Ovary (tissue), 9 donors: Measurements from ENCODE around the gene DEPDC4. TPM values are rescaled to one million over a fixed set of nuclear protein-coding genes. Genes with fewer than 3 reads are reported as not detected.

Experiments
- DNase-seq, 5 donors: peaks; one replicate each; pipeline ENCODE4 v3.0.0-alpha.2; 2019 to 2020
- H3K27ac ChIP-seq, 2 donors: fragments of 200-600 bp; one replicate each; pipeline versions ENCODE4 v1.5.1 to v1.8.0; 2019 to 2022
- H3K27me3 ChIP-seq: fragments of 200-600 bp; one replicate; pipeline ENCODE4 v1.8.0; 2022
- H3K36me3 ChIP-seq: fragments of 200-600 bp; sonication (generic); one replicate; pipeline ENCODE4 v1.5.1; 2019
- H3K4me1 ChIP-seq: one replicate; pipeline ENCODE4 v1.8.1; 2013; ENCODE audit warnings: mild to moderate bottlenecking, moderate library complexity; ENCODE audit not compliant: insufficient read depth
- H3K4me3 ChIP-seq: fragments of 200-600 bp; sonication (generic); one replicate; pipeline ENCODE4 v1.5.1; 2017
- H3K9me3 ChIP-seq, 2 donors: fragments of 200-600 bp in 1 of 2; sonication (generic) in 1 of 2; one replicate each; pipeline versions ENCODE4 v1.5.1 to v1.8.1; 2013 to 2019; ENCODE audit warnings: mild to moderate bottlenecking in 1 of 2, moderate library complexity in 1 of 2
- EP300 ChIP-seq: sonication (generic); formaldehyde crosslinking; IDR thresholded peaks from one replicate; pipeline ENCODE4 v1.6.1; 2017; ENCODE audit warnings: antibody characterized with exemption
- POLR2A ChIP-seq: fragments of 450-650 bp; IDR thresholded peaks from one replicate; pipeline ENCODE4 v1.6.1; 2017; ENCODE audit warnings: antibody characterized with exemption, mild to moderate bottlenecking, moderate library complexity
- WGBS, 3 donors: extraction: QIAGEN DNeasy Blood & Tissue Kit in 1 of 3; methylation state at CpG; one replicate each; pipeline versions ENCODE4 v1.1.5 to v1.1.7; 2013 to 2017; 5-methylcytosine and 5-hydroxymethylcytosine counted together
- intact Hi-C, 4 donors: fragments of 100-400 bp; cut with DNase I; formaldehyde crosslinking; loops; one replicate each; pipeline versions ENCODE4 v1.11.0 to v1.15.1; 2022 to 2023
- polyA plus RNA-seq, 2 donors: library from polyadenylated mRNA; stranded (reverse); fragments of 200-250 nt in 1 of 2; fragments of 350-450 nt in 1 of 2; fragmentation: Illumina TruSeq in 1 of 2; extraction: RNeasy Lipid Tissue Mini Kit (QIAGEN cat#74804) in 1 of 2; gene quantifications; one replicate each; pipeline ENCODE4 v1.2.3, GENCODE V29; 2013 to 2014
- total RNA-seq, 7 donors: library from RNA; depleted of rRNA in 2 of 7; stranded (reverse); fragments of >200 nt in 2 of 7; fragmentation: NEBNext Ultra II Directional in 3 of 7; extraction: Animal tissue kit (Norgen Biotek cat#: 25700) in 3 of 7; gene quantifications; one replicate each; pipeline versions ENCODE4 v1.1.0 to v1.2.4, GENCODE V29; 2016 to 2023
- TF ChIP-seq, protein P1 (sequence below), 3 donors: fragments of 450-650 bp in 2 of 3; fragments of 200-600 bp in 1 of 3; IDR thresholded peaks; one replicate each; pipeline versions ENCODE4 v1.5.1 to v1.8.0; 2016 to 2022; ENCODE audit warnings: antibody characterized with exemption in 3 of 3, mild to moderate bottlenecking in 1 of 3
- donor health status: DM: no; HTN: no; CAD: no; lungs with moderate emphysema.
- donor health status: DM: no; HTN: no; CAD: no.
- donor health status: Bipolar disorder and iron deficiency.
- donor health status: DM: yes; HTN: yes; CAD: no.
- donor health status: DM: no; HTN: no; CAD: no.
- donor health status: DM: yes; HTN: yes; CAD: no.

Gene DEPDC4
- total and polyA plus RNA-seq, 9 donors, result 0.24 to 2.6 (median 0.99) TPM; not detected in 1

DNA sequence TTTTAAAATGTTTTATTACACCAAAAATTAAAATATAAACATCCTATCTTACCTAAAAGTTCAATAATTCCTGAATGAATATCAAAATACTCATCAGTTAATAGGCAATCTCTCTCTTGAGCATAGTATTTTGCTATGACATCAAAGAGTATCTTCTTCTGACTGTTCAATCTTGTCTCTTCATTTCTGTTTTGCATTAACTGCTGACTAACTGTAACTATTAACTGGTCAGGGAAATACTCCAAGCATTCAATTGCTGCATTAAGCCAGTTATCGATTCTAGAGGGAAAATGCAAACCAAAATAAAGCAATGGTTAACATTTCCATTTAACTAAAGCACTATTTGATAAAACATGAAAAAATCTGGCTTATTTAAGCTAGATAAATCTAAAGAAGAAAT is 13.4 kb downstream of the DEPDC4 start:
- 86 to 97% (median 89%) methylated on average over 1 of the region's 1 CpG for WGBS, 3 donors
- no peaks in the 10 kb centered on the region for H3K27me3 ChIP-seq

DNA sequence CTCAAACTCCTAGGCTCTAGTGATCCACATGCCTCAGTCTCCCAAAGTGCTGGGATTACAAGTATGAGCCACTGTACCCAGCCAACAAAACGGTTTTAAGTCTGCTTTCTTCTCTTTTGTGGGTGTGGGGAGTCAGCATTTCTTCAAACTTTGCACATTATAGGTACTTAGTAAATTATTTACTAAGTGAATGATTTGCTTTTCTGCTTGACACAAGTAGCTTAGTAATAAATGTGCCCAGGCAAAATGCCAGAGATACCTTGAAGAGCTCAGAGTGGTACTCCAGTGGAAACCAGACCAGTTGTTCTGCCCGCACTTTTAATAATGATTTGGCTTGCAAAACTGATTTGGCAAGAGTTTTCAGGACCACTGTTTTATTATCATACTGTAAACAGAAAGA is 15.0 kb downstream of the DEPDC4 start:
- TF ChIP-seq, protein P1, sequence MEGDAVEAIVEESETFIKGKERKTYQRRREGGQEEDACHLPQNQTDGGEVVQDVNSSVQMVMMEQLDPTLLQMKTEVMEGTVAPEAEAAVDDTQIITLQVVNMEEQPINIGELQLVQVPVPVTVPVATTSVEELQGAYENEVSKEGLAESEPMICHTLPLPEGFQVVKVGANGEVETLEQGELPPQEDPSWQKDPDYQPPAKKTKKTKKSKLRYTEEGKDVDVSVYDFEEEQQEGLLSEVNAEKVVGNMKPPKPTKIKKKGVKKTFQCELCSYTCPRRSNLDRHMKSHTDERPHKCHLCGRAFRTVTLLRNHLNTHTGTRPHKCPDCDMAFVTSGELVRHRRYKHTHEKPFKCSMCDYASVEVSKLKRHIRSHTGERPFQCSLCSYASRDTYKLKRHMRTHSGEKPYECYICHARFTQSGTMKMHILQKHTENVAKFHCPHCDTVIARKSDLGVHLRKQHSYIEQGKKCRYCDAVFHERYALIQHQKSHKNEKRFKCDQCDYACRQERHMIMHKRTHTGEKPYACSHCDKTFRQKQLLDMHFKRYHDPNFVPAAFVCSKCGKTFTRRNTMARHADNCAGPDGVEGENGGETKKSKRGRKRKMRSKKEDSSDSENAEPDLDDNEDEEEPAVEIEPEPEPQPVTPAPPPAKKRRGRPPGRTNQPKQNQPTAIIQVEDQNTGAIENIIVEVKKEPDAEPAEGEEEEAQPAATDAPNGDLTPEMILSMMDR (IDR thresholded peaks at IDR 0.05), result no peak
- no peak for TF ChIP-seq EP300
- TF ChIP-seq POLR2A, result no peak
- intact Hi-C loops, result no loop called here
- no peaks in the 10 kb centered on the region for H3K9me3 ChIP-seq
- no peak overlapping the region for H3K27ac ChIP-seq
- no peaks in the 10 kb centered on the region for H3K27me3 ChIP-seq
- no peaks in the 10 kb centered on the region for H3K36me3 ChIP-seq
- WGBS, 3 donors, result 67 to 74% (median 72%) methylated on average over 2 of the region's 2 CpGs
- no peaks in the 10 kb centered on the region for H3K4me1 ChIP-seq
- DNase-seq, result no peak
- no peak overlapping the region for H3K4me3 ChIP-seq

More for the DNA sequence above, 13.4 kb downstream of the DEPDC4 start:
- Histone ChIP-seq H3K27ac (no peak overlapping the region), H3K4me3 (no peak overlapping the region), H3K4me1 (no peaks in the 10 kb centered on the region), H3K36me3 (no peaks in the 10 kb centered on the region), H3K9me3 (no peaks in the 10 kb centered on the region)
- DNase-seq, result no peak
- intact Hi-C loops, result no loop called here
- TF ChIP-seq POLR2A (no peak), EP300 (no peak)
- TF ChIP-seq, protein P1 (IDR thresholded peaks at IDR 0.05), result no peak

DNA sequence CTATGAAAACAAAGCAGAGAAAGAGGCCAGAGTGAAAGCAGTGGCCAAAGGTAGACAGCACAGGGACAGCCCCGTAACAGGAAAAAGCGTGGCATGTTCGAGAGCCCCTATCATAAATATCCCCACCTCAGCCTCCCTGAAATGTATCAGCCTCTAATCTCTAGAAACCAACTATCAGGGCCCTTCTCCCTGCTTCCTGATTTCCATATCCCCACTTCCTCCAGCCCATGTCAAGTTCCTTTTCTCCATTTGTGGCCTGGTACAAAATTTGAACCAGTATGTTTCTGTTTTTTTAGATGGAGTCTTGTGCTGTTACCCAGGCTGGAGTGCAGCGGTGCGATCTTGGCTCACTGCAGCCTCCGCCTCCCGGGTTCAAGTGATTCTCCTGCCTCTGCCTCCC is 16.9 kb downstream of the DEPDC4 start:
- Histone ChIP-seq H3K4me3 (no peak overlapping the region), H3K27me3 (no peaks in the 10 kb centered on the region), H3K27ac (no peak overlapping the region), H3K36me3 (no peaks in the 10 kb centered on the region), H3K4me1 (no peaks in the 10 kb centered on the region), H3K9me3 (no peaks in the 10 kb centered on the region)
- 96% methylated on average over 7 of the region's 7 CpGs for WGBS, 3 donors
- TF ChIP-seq POLR2A (no peak), EP300 (no peak)
- TF ChIP-seq, protein P1 (IDR thresholded peaks at IDR 0.05), result no peak
- intact Hi-C loops, result no loop called here
- no peak for DNase-seq

DNA sequence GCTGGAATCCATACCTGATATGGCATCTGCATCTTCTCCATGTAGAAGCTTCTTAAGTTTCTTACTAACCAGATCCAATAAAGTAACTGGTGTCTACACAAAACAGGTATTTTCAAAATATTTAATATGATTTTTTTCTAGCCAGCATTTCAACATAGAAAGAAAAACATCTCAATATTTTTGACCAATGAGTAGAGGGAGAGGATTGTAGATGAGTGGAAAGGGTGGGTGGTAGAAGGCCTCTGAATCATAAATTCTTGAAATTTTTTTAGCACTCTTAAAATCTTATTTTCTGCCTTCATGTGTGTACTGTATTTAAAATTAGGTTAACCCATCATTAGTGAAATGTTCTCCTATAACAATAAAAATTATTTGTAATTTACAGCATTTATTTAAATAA is 18.0 kb downstream of the DEPDC4 start:
- no peaks in the 10 kb centered on the region for H3K27me3 ChIP-seq
- H3K4me3 ChIP-seq, result no peak overlapping the region
- TF ChIP-seq, protein P1 (IDR thresholded peaks at IDR 0.05), result no peak
- no peak for TF ChIP-seq EP300
- TF ChIP-seq POLR2A, result no peak
- no peaks in the 10 kb centered on the region for H3K9me3 ChIP-seq
- DNase-seq, result no peak
- no peaks in the 10 kb centered on the region for H3K36me3 ChIP-seq
- intact Hi-C loops, result no loop called here
- no peaks in the 10 kb centered on the region for H3K4me1 ChIP-seq
- no peak overlapping the region for H3K27ac ChIP-seq

DNA sequence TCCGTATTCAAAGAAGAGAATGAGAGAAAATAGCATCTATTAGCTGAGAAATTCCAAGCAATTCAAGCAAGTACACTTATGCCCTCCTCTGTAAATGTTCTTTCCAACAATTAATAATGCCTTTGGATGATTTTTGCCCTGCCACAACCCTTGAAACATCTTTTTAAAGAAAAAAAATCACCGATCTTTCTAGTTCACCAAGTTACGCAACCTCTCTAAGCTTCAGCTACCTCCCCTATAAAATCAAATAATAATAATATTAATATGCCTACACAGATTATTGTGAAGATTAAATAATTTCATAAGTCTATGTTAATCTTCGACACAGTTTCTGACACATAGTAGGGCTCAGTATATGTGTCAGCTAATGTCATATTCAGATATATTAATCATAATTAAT is 19.1 kb downstream of the DEPDC4 start:
- H3K4me3 ChIP-seq, result no peak overlapping the region
- intact Hi-C loops, result no loop called here
- no peak for TF ChIP-seq EP300
- TF ChIP-seq, protein P1 (IDR thresholded peaks at IDR 0.05), result no peak
- TF ChIP-seq POLR2A, result no peak
- H3K9me3 ChIP-seq, result no peaks in the 10 kb centered on the region
- H3K4me1 ChIP-seq, result no peaks in the 10 kb centered on the region
- no peak for DNase-seq
- whole genome bisulfite sequencing, 3 donors, result 96 to 97% (median 96%) methylated on average over 4 of the region's 4 CpGs
- H3K27ac ChIP-seq, result no peak overlapping the region
- no peaks in the 10 kb centered on the region for H3K36me3 ChIP-seq
- no peaks in the 10 kb centered on the region for H3K27me3 ChIP-seq
